Trophoblast cell (in vitro differentiated cells and primary cell): ENCODE measurements around the gene WNT1.

ENCODE experiments used
- DNase-seq, 2 donors: peaks; one replicate each; pipeline ENCODE4 v3.0.0-alpha.2; 2016
- H2AFZ ChIP-seq: 2 replicates; pipeline ENCODE4 v1.6.1; 2013; ENCODE audit warnings: low read length, moderate library complexity, mild to moderate bottlenecking; ENCODE audit not compliant: insufficient read depth, poor library complexity
- H2AK5ac ChIP-seq: 2 replicates; pipeline ENCODE4 v1.6.1; 2013; ENCODE audit warnings: mild to moderate bottlenecking, low read length
- H2BK120ac ChIP-seq: 2 replicates; pipeline ENCODE4 v1.6.1; 2013; ENCODE audit warnings: low read length, mild to moderate bottlenecking, moderate library complexity; ENCODE audit not compliant: insufficient read depth, poor library complexity
- H2BK12ac ChIP-seq: 2 replicates; pipeline ENCODE4 v1.6.1; 2013; ENCODE audit warnings: mild to moderate bottlenecking, low read length, moderate library complexity
- H2BK5ac ChIP-seq: 2 replicates; pipeline ENCODE4 v1.6.1; 2013; ENCODE audit warnings: low read length, low read depth, moderate library complexity, mild to moderate bottlenecking; ENCODE audit not compliant: poor library complexity
- H3K14ac ChIP-seq: 2 replicates; pipeline ENCODE4 v1.6.1; 2013; ENCODE audit warnings: mild to moderate bottlenecking, low read length
- H3K18ac ChIP-seq: 2 replicates; pipeline ENCODE4 v1.6.1; 2013; ENCODE audit warnings: mild to moderate bottlenecking, low read length
- H3K23ac ChIP-seq: 2 replicates; pipeline ENCODE4 v1.6.1; 2013; ENCODE audit warnings: low read length
- H3K27ac ChIP-seq: 2 replicates; pipeline ENCODE4 v1.5.1; 2013; ENCODE audit warnings: low read depth, mild to moderate bottlenecking, inconsistent platforms, low read length, moderate library complexity
- H3K27me3 ChIP-seq: 2 replicates; pipeline ENCODE4 v1.6.1; 2013; ENCODE audit warnings: inconsistent platforms, mild to moderate bottlenecking, low read length, moderate library complexity; ENCODE audit not compliant: insufficient read depth
- H3K36me3 ChIP-seq, 2 experiments: 1 replicate in 1 of 2; 2 replicates in 1 of 2; pipeline ENCODE4 v1.6.1; 2013; ENCODE audit warnings: low read length in 2 of 2, mild to moderate bottlenecking in 2 of 2, moderate library complexity in 1 of 2; ENCODE audit not compliant: insufficient read depth in 2 of 2, control insufficient read depth in 1 of 2
- H3K4ac ChIP-seq: 2 replicates; pipeline ENCODE4 v1.6.1; 2013; ENCODE audit warnings: low read depth, mild to moderate bottlenecking, low read length, moderate library complexity
- H3K4me1 ChIP-seq, 2 experiments: 1 replicate in 1 of 2; 2 replicates in 1 of 2; pipeline ENCODE4 v1.6.1; 2013; ENCODE audit warnings: low read length in 2 of 2, mild to moderate bottlenecking in 2 of 2, moderate library complexity in 1 of 2; ENCODE audit not compliant: insufficient read depth in 2 of 2, control insufficient read depth in 1 of 2
- H3K4me2 ChIP-seq: 2 replicates; pipeline ENCODE4 v1.6.1; 2013; ENCODE audit warnings: inconsistent platforms, mild to moderate bottlenecking, low read length, moderate library complexity
- H3K4me3 ChIP-seq: 2 replicates; pipeline ENCODE4 v1.5.1; 2013; ENCODE audit warnings: mild to moderate bottlenecking, low read depth, low read length, inconsistent platforms
- H3K79me1 ChIP-seq: one replicate; pipeline ENCODE4 v1.6.1; 2013; ENCODE audit warnings: low read length
- H3K79me2 ChIP-seq: 2 replicates; pipeline ENCODE4 v1.6.1; 2013; ENCODE audit warnings: low read length, mild to moderate bottlenecking; ENCODE audit not compliant: control insufficient read depth, insufficient read depth, poor library complexity
- H3K9ac ChIP-seq: 2 replicates; pipeline ENCODE4 v1.6.1; 2013; ENCODE audit warnings: mild to moderate bottlenecking, low read length
- H3K9me3 ChIP-seq: 2 replicates; pipeline ENCODE4 v1.6.1; 2013; ENCODE audit warnings: low read depth, mild to moderate bottlenecking, control low read depth, inconsistent platforms, low read length; ENCODE audit not compliant: insufficient read depth
- H4K12ac ChIP-seq: 2 replicates; pipeline ENCODE4 v1.6.1; 2013; ENCODE audit warnings: low read depth, mild to moderate bottlenecking, low read length, moderate library complexity
- H4K8ac ChIP-seq: 2 replicates; pipeline ENCODE4 v1.6.1; 2013; ENCODE audit warnings: low read depth, mild to moderate bottlenecking, low read length, moderate library complexity
- H4K91ac ChIP-seq: one replicate; pipeline ENCODE4 v1.6.1; 2013; ENCODE audit warnings: low read depth, mild to moderate bottlenecking, low read length, moderate library complexity
- WGBS: extraction: QIAGEN DNeasy Blood & Tissue Kit; methylation state at CpG from one replicate; pipeline ENCODE4 v1.1.7; 2013; ENCODE audit warnings: missing lambda C conversion rate; ENCODE audit not compliant: insufficient read length, insufficient coverage; ENCODE audit errors: extremely low coverage; 5-methylcytosine and 5-hydroxymethylcytosine counted together

The WNT1 gene

DNA sequence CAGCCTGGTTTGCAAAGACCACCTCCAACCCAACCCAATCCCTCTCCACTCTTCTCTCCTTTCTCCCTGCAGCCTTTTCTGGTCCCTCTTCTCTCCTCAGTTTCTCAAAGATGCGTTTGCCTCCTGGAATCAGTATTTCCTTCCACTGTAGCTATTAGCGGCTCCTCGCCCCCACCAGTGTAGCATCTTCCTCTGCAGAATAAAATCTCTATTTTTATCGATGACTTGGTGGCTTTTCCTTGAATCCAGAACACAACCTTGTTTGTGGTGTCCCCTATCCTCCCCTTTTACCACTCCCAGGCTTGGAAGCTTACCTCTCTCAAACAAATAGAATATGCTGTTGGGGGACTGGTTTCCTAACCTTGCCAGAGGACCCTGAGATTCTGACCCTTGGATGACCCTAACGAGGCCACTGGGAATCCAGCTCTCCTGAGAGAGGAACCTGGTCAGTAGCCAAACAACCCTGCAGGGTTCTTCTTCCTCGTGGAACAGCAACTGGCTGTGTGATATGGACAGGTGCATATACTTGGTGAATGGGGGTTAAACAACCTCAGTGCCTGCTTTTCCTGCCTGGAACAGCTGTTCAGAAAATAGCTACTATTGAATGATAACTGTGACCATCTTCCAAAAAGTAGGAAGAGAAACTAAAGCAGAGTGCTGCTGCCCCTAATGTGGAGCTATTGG is 4.4 kb downstream of the WNT1 start:
- Histone ChIP-seq H3K27ac (no peak overlapping the region), H2BK5ac (no peak overlapping the region), H3K4me1 (peaks cover 24 to 32% of the 10 kb centered on the region in 2 experiments), H3K79me1 (no peaks in the 10 kb centered on the region), H4K91ac (no peak overlapping the region), H3K27me3 (peaks cover 77% of the 10 kb centered on the region), H3K4ac (no peak overlapping the region), H2AFZ (no peak overlapping the region), H3K23ac (no peak overlapping the region), H2AK5ac (no peak overlapping the region), H4K12ac (no peak overlapping the region), H3K9me3 (peaks cover 11% of the 10 kb centered on the region), H3K9ac (no peak overlapping the region), H4K8ac (no peak overlapping the region), H3K14ac (no peak overlapping the region), H3K4me2 (no peak overlapping the region), H3K79me2 (no peaks in the 10 kb centered on the region), H3K18ac (no peak overlapping the region), H2BK120ac (no peak overlapping the region), H2BK12ac (no peak overlapping the region), H3K4me3 (no peak overlapping the region), H3K36me3 (no peaks in the 10 kb centered on the region)
- WGBS, result no CpG with 5 or more reads among the region's 6 CpGs
- DNase-seq, result no peak

DNA sequence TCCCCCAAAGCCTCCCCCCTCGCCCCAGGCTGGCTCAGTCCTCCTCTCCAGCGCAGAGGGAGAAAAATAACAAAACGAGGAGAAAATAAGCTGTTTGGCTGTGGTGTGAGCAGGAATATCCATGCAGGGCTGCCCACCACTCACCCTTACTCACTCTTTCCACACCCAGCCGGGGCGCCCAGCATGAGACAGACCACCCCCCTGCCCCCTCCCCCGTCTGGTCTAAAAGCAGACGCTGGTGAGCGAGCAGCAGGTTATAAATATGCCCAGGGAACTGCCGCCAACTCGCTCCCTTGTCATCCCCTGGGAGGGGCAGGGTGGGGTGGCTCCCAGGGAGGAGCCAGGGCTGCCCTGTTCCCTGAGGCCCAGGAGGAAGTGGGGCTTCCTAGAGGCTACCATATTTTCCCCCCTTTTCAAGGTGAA is 7.4 kb downstream of the WNT1 start:
- Histone ChIP-seq H2BK120ac (no peak overlapping the region), H3K4ac (no peak overlapping the region), H3K14ac (no peak overlapping the region), H3K23ac (no peak overlapping the region), H3K79me1 (no peaks in the 10 kb centered on the region), H3K9ac (no peak overlapping the region), H4K8ac (no peak overlapping the region), H3K4me3 (no peak overlapping the region), H2BK5ac (no peak overlapping the region), H2AFZ (no peak overlapping the region), H4K91ac (no peak overlapping the region), H2AK5ac (no peak overlapping the region), H4K12ac (no peak overlapping the region), H3K18ac (no peak overlapping the region), H3K9me3 (peaks cover 8% of the 10 kb centered on the region), H3K27ac (no peak overlapping the region), H3K36me3 (no peaks in the 10 kb centered on the region), H3K27me3 (peaks cover 48% of the 10 kb centered on the region), H3K4me1 (peaks cover 8 to 10% of the 10 kb centered on the region in 2 experiments), H3K4me2 (no peak overlapping the region), H3K79me2 (no peaks in the 10 kb centered on the region), H2BK12ac (no peak overlapping the region)
- no CpG with 5 or more reads among the region's 10 CpGs for WGBS
- DNase-seq, result no peak

DNA sequence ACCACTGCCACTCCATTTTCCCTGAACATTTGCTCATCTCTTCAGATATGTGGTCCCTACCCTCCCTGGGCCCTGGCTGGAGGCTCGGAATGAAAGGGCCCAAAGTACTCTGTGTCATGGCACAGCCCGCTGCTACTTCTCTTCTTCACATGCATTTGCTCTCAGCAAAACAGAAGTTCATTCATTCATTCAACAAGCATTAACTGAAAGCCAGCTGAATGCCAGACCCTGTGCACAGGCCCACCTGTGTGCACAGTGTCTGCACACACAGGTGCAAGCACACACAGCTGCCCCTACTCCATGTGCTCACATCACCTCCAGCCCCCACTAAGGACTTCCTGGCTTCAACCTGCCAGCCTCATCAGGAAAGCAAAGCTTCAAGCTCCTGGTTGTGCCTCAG is 7.8 kb downstream of the WNT1 start:
- no peak overlapping the region for H4K12ac ChIP-seq
- no peak overlapping the region for H2BK5ac ChIP-seq
- no peak for DNase-seq
- H3K18ac ChIP-seq, result no peak overlapping the region
- WGBS, result no CpG with 5 or more reads among the region's 2 CpGs
- peaks cover 7% of the 10 kb centered on the region for H3K9me3 ChIP-seq
- H4K8ac ChIP-seq, result no peak overlapping the region
- no peak overlapping the region for H3K4ac ChIP-seq
- H3K4me2 ChIP-seq, result no peak overlapping the region
- no peaks in the 10 kb centered on the region for H3K79me2 ChIP-seq
- H3K27me3 ChIP-seq, result peaks cover 43% of the 10 kb centered on the region
- H2AK5ac ChIP-seq, result no peak overlapping the region
- no peak overlapping the region for H2BK12ac ChIP-seq
- no peaks in the 10 kb centered on the region for H3K36me3 ChIP-seq
- peaks cover 6% of the 10 kb centered on the region in 2 experiments for H3K4me1 ChIP-seq
- no peak overlapping the region for H2BK120ac ChIP-seq
- H3K14ac ChIP-seq, result no peak overlapping the region
- no peak overlapping the region for H3K27ac ChIP-seq
- no peak overlapping the region for H3K23ac ChIP-seq
- no peak overlapping the region for H4K91ac ChIP-seq
- no peak overlapping the region for H3K4me3 ChIP-seq
- H2AFZ ChIP-seq, result no peak overlapping the region
- no peaks in the 10 kb centered on the region for H3K79me1 ChIP-seq
- no peak overlapping the region for H3K9ac ChIP-seq

GRCh38 chr12:48986720-48987291 is 8.7 kb downstream of the WNT1 start:
- Histone ChIP-seq H3K27me3 (peaks cover 34% of the 10 kb centered on the region), H3K79me1 (no peaks in the 10 kb centered on the region), H2BK12ac (no peak overlapping the region), H3K4me3 (no peak overlapping the region), H2AK5ac (no peak overlapping the region), H2BK120ac (no peak overlapping the region), H3K9ac (no peak overlapping the region), H3K36me3 (no peaks in the 10 kb centered on the region), H3K23ac (no peak overlapping the region), H2BK5ac (no peak overlapping the region), H2AFZ (no peak overlapping the region), H3K18ac (no peak overlapping the region), H3K9me3 (peaks cover 2% of the 10 kb centered on the region), H3K79me2 (no peaks in the 10 kb centered on the region), H4K12ac (no peak overlapping the region), H3K4me1 (no peaks in the 10 kb centered on the region), H3K4ac (no peak overlapping the region), H3K4me2 (no peak overlapping the region), H3K14ac (no peak overlapping the region), H4K91ac (no peak overlapping the region), H4K8ac (no peak overlapping the region), H3K27ac (no peak overlapping the region)
- no peak for DNase-seq
- no CpG with 5 or more reads among the region's 23 CpGs for WGBS
